GM21447 (cell line): ENCODE data around the gene STAT4.
A peak's percentile ranks its signal among the peaks of the same experiment; 100 is the strongest.

Experiments
- ATAC-seq: cut with Tn5 transposase; IDR thresholded peaks from one replicate; pipeline ENCODE4 v1.9.1; 2021; ENCODE audit not compliant: unreplicated experiment

Gene STAT4

DNA sequence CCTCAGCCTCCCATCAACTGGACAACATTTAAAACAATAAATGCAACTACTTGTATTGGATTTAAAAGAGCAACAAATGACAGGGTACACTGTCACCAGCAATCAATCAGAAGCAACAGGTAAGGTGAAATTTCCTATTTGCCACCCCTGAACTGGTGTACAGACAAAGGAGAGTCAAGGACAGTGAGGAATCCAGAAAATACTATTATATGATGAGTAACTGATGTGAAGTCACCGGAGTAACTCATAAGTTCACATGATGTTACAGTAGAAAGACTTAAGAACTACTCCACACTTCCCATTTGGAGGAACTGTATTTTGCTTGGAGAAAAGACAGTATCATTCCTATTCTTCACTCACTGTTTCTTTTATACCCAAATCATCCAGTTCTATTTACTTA, 132.7 kb downstream of the STAT4 start:
- ATAC-seq: no peak

DNA sequence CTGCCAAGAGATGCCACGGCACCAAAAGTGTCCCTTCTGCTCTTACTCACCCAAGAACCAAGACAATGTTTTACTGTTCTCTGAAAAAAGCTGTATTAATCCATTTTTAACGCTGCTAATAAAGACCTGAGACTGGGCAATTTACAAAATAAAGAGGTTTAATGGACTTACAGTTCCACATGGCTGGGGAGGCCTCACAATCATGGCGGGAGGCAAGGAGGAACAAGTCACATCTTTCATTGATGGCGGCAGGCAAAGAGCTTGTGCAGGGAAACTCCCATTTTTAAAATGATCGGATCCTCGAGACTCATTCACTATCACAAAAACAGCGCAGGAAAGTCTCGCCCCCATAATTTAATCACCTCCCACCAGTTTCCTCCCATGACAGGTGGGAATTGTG, 135.0 kb downstream of the STAT4 start:
- ATAC-seq: no peak

DNA sequence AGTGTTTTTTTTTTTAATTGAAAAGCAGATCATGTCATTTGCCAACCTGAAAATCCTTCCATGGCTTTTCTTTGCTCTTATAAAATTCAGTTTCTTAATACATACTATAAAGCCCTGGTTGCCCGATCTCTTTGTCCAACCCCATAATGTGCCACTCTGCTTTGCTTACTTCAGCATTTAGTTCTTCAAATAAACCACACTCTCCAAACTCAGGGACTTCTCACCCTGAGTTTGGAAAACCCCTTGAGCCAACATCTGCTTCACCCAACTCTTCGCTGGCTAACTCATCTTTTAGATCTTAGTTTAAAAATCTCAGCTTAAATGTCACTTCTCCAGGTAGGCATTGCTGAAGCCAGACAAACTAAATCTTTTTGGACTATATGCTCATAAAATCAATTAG, 135.6 kb downstream of the STAT4 start:
- ATAC-seq: no peak

DNA sequence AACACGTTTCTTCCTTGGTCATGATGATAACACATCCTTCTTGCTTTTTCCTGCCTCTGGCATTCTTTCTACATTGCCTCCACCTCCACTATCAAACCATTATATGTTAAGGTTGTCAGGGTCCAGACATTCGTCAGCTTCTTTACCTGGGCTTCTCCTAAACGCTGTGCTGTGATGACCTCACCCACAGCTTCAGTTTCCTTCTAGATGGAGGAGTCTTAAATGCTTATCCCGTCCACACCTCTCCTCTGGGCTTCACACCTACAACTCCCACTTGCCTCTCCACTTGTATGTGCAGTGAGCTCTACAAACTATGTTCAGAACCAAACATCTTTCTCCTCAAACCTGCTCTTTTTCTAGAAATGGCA, 136.2 kb downstream of the STAT4 start:
- ATAC-seq: peak; percentile 5

DNA sequence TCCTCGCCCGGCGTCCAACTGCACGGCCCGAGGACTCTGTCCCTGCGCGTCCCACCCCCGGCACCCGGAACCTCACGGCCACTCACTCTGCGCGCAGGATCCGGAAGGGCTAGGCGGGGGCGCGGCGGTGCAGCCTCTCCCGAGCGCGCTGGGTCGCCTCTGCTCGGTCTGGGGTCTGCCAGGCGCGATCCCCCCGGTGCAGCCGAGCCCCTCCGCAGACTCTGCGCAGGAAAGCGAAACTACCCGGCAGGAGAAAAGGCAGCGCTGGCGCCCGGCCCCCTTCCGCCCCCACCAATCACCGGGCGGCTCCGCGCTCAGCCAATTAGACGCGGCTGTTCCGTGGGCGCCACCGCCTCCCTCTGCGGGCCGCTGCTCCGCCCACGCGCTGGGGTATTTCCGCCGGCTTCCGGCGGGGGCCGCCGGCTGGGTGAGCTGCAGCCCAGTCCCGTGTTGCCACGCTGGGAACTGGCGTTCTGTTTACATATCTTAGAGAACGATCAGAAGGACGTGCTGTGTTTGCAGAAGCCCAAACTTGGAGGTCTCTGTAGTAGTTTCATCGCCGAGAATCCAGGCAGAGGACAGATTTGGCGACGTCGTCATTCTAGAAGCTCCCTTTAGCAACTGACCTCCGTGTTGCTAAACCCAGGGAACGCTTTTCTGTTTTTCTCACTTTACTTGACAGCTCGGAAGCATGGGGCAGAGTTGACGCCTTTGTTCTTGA, 136.7 kb downstream of the STAT4 start, which contains the start of gene STAT1:
STAT1 (minus strand) TSS at position 240 of the 721 bp plus-strand sequence. CDS start 4,168 bp downstream, outside the sequence.
- ATAC-seq: peak; percentile 84

DNA sequence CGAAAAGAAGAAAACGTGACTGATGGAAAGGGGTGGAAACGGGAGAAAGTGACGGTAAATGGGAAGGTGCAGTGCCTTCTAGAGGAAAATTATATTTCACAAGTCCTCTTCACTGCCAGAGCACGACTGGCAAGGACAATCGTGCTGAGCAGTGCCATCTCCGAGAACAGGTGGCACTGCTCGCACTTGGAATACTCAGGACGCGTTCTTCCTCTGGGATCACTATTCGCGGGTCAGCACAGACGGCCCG, 137.2 kb downstream of the STAT4 start:
- ATAC-seq: no peak

DNA sequence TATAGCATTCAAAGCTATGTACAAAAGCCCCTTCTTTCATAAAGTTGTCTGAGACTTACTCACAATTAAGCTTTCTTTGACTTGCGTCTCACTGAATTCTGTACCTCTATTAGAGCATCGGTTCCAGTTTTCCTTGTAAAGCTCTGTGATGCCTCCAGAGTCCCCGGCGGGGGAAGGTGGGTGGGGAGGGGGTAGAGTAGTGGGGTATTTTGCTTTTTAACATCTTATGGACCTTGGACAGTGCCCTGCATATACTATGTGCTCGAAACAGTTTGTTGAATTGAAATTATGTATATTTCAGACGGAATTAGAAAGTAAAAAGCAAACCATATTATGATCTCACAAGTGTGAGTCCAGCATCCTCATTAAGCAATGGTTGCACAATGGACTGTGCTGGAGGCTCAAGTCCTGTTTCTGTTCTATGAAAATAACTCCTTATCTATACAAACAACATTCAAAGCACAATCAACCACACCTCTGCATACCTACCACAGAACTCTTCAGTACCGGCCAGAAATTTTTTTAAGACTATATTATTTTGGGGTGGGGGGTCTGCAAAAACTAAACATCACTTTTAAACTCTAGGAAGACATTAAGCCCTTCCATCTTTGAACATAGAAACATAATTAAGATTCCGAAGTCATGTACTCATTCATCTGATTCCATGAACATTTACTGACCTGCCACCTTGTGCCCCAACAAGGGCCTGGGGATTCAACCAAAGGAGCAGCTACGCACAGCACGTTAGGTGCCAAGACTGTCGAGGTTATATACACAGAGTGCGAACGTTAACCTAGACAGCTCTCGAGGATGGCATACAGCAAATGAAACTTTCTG, 137.7 kb downstream of the STAT4 start:
- ATAC-seq: no peak

DNA sequence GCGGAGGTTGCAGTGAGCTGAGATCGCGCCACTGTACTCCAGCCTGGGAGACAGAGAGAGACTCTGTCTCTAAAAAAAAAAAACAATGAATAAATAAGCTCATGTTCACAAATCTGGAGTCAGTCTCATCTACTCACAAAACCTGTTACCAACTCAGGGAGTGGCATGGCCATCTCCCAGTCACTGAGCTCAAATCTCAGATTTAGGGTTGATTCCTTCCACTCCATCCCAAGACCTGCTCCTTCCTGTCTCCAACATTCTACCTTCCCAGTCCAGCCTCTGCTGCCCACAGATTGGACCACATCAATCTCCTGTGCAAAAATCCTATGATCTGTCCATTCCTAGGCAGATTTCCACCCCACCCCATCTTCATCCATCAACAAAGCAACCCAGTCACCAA, 138.4 kb downstream of the STAT4 start:
- ATAC-seq: no peak

DNA sequence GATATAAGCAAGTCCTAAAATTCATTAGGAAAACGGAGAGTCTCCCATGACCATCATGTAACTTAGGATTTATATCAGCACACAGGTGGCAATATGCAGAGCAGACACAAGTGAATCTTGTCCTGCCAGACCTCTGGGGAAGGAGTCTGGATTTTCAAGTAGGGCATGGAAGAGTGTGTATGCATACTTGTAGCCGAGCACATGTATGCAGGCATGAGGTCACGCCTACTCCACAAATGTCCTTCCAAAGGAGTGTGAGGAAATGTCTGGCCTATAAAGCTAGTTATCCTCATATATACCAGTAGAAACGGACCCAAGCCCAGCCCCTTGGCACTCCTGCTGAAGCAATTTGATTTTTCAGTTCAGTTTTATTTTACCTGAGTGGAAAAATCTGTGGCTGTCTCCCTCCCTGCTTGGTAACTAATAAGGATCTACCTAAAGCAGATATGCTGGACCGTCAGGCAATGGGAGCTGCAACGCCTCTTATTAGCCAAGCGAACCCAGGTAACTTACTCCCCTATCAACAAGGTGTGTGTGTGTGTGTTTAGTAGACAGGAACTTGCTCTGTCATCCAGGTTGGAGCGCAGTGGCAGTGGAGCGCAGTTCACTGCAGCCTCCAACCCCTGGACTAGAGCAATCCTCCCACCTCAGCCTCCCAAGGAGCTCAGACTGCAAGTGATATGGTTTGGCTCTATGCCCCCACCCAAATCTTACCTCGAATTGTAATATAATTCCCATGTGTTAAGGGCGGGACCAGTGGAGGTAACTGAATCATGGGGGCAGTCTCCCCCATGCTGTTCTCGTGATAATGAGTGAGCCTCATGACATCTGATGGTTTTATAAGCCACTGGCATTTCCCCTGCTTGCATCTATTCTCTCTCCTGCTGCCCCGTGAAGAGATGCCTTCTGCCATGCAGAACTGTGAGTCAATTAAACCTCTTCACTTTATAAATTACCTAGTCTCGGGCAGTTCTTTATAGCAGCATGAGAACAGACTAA, 139.6 kb downstream of the STAT4 start:
- ATAC-seq: no peak

DNA sequence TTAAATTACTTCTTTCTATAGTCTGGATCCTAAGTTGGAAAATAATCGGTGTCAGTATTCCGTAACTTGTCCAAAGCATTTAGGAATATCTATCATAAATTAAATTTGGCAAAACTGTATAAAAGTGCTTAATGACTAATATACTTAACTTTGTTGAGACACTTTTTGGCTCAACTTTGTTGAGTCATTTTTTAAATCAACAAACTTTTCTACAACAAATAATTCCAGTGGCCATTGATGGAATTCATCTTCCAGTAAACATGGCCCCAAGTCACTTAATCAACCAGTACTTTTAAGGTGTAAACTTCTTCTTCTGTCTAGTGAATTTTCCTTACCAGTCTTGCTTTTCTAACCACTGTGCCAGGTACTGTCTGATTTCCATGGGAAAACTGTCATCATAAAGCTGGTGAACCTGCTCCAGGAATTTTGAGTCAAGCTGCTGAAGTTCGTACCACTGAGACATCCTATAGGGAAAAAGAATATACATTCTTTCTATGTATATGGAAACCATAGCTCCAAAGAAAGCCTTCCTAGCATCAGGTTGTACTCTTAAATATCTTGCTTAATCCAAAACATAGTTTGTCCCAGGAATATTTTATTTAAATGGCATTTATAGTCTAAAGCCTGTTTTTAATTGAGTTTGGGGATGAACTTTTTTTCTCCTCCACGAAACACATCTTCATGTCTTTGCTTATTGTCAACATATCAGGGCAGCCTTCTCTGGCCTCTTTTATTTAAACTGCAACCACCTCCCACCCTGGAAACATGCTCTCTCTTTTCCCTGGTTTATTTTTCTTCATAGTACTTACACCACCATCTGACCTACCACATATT, 141.0 kb downstream of the STAT4 start:
- no peak for ATAC-seq

DNA sequence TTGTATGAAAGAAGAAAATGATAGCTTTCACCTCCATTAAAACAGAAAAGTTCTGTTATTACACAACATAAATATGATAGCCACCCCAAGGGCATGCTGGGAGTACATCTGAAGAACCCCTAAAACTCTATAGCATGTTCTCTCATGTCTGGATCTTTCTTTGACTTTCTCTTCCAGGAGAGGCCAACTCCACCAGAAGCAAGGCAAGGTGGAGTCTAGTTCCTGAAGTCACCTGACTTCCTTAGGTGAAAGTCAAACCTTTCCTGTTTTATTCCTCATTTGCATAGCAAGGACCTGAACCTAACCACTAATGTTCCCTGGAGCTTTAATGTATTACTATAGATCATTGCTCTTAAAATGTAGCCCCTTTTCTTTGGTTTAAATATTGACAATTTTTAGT, 142.5 kb downstream of the STAT4 start:
- ATAC-seq: no peak

DNA sequence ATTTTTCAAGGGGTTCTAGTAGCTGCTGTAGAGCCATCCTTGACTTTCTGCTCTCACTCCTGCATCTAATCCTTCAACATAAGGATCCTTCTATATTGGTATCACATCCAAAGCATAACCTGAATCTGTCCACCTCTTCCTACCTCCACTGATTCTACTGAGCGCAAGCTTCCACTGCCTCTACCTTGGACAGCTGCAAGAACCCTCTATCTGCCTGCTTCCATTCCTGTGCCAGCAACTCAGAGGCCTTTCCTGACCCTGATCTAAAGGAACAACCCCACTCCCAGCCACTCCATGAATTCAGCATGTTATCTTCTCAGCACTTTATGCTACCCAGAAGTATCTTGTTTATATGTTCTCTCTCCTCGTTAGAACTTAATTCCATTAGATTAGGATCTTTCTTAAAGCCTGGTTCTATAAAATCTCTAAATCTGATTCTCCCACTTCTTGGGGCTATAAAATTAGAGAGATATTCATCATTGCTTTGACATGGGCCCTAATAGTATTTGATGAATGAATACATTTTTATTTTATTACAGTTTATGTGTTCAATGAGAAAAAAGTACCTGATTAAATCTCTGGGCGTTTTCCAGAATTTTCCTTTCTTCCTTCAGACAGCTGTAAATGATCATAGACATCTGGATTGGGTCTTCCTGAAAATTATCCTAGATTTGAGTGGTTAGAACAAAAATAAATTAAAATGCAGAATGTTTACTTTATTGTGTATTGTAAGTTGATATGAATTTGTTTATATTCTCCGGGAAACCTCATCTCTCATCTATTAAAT, 143.6 kb downstream of the STAT4 start:
- ATAC-seq: no peak

DNA sequence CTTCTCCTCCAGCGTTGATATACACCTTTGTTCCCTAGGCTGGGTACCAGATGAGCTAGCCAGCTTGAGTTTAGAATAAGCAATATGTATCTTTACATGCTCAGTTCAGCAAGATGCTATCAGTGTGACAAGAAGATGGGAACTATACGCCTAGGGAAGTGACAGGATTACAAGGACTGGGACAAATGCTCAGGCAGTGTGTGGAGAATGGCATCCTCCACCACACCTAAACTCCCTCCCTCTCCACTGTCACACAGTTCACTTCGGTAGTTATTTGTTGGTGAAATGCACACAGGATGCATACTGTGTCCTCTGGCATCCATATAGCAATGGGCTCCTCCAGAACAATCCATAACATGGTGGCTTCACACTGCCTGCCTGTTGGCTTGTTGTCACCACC, 144.5 kb downstream of the STAT4 start:
- ATAC-seq: no peak

DNA sequence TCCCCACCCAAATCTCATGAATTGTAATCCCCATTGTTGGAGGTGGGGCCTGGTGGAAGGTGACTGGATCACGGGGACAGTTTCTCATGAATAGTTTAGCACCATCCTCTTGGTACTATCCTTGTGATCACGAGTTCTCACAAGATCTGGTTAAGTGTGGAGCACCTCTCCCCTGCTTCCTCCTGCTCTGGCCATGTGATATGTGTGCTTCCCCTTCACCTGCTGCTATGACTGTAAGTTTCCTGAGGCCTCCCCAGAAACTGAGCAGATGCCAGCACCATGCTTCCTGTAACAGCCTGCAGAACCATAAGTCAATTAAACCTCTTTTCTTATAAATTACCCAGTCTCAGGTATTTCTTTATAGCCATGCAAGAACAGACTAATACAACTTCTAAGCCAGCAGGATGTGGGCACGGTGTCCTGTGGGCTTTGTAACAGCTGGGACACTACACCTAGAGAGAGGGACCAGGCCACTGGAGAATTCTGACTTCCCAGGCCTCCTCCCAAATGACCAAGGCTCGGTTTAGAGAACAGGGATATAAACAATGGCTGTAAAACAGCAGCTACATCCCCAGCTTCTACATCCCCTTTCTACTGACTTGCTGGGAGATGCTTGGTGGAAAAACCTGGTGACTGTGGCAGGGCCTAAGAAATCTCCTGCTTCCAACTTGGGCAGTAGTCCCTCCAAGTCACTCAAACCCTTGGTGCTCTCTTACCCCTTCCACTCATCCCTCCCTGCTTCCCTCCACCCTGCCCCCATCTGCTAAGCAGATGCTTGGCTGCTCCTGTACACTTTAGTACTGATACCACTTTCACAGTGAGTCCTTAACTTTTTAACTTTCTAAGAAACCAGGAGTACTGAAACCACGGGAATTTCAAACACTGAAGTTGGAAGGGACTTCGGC, 147.1 kb downstream of the STAT4 start:
- ATAC-seq: no peak

DNA sequence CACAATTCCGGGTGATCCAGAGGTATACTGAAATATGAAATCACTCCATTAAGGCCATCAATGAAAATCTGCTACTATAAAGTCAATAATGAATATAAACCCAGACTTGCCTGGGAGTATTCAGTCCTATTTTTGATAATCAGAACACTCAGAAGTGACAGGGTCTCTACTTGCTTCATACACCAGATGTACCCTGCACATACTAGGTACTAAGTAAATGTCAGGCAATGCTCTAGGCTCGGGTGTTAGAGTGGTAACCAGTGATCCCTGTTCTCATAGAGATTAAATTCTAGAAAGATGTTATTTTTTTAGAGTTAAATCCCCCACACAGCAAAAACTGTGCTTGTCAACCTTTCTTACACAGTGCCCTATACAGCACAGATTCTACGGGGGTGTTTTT, 149.2 kb downstream of the STAT4 start:
- no peak for ATAC-seq

DNA sequence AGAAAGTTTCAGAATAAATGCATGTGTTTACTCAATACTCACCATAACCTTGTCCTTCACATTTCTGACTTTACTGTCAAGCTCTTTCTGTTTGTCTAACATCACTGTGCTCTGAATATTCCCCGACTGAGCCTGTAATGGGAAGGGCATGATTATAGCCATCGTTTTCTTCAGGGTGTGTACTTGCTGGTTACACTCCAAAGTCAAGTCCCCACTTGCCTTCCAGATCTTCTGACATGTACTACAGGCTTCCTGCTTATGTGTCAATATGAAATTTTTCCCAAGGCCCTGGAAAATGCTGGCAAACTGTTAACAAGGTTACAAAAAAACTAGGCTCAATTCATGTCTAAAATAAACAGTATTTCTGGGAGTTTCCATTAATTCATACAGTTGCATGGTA, 149.8 kb downstream of the STAT4 start:
- ATAC-seq: no peak

DNA sequence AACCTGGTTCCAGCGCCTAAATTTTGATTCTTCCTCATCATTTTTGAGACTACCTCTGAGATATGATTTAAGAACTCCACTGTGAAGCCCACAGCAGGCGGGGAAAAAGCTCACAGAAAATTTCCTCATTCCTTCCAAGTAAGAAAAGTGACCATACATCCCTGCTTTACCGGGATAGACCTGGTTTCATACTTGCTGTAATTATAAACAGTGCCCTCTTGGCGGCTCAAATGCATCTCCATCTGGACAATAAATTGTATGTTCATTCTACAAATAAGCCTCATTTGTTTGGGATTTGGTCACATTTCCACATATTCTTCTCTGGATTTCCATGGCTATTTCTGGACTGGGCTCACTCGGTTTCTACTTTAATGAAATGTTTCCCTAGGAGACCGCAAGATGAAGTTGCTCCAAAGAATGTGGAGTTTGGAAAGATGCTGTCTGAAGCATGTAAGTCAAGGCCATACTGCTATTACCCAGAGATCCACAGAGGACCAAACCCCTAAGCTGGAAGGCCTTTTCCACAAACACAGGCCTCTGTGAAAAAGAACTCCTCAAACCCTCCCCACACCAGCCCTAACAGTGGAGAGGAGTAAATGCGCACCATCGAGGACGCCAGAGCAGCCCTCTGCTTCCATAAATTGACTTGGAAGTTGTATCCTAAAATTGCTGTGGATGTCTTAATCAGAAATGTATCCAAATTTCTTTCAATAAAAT, 150.7 kb downstream of the STAT4 start:
- ATAC-seq: no peak

DNA sequence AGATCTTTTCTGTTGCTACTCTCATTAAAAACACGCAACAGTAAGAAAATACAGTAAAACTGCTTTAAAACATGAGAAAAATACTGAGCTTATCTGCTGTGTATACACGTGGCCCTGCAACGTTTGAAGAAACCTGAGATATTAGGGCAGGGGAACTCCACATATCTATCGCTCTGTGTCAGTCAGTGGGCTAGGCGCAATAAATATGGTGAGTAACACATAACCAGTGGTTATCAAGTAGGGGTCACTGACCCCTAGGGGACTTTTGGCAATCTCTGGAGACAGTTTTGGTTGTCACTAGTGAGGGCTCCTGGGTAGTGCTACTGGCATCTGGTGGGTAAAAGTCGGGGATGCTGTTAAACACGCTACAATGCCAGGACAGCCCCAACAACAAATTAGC, 151.7 kb downstream of the STAT4 start:
- no peak for ATAC-seq
